Measurements from ENCODE around the gene PPP4C. TPM values are rescaled to one million over a fixed set of nuclear protein-coding genes. Genes with fewer than 3 reads are reported as not detected.

PPP4C gene
- total RNA-seq, 1 experiment from 2014 or later = 165 TPM

GRCh38 chr16:30115238-30115637, 39.4 kb downstream of the PPP4C start:
- Histone ChIP-seq H4K20me1 (ENCODE audit: insufficient read depth) (no peaks in the 10 kb centered on the region), H3K27ac (ENCODE audit: low read depth, low read length) (no peak overlapping the region), H3K79me2 (ENCODE audit: insufficient read depth, low read length) (no peaks in the 10 kb centered on the region), H3K36me3 (ENCODE audit: control insufficient read depth in 1 of 2, insufficient read depth in 2 of 2, low read length in 2 of 2) (no peaks in the 10 kb centered on the region; a peak in 1 of 4 replicates), H2AFZ (ENCODE audit: low read depth, low read length, poor library complexity, severe bottlenecking) (no peak overlapping the region), H3K27me3 (ENCODE audit: insufficient read depth, low read length) (no peaks in the 10 kb centered on the region), H3K4me1 (ENCODE audit: control insufficient read depth in 1 of 2, insufficient read depth in 2 of 2, low read length in 2 of 2) (peaks cover 15 to 39% of the 10 kb centered on the region in 2 experiments), H3K4me3 (replicated peaks in 1 of 2; ENCODE audit: low read depth in 1 of 2, low read length in 2 of 2) (no peak overlapping the region), H3K4me2 (ENCODE audit: low read length) (no peak overlapping the region), H3K9me2 (ENCODE audit: insufficient read depth) (no peaks in the 10 kb centered on the region), H3K9ac (ENCODE audit: low read length) (no peak overlapping the region), H3K9me3 (ENCODE audit: control insufficient read depth in 1 of 2, insufficient read depth in 1 of 2, low read depth in 1 of 2, low read length in 2 of 2) (no peaks in the 10 kb centered on the region)
- ChIA-PET RAD21 (ENCODE audit: low non-redundant PET in 1 of 2, low total read pairs in 2 of 2, uncharacterized antibody in 2 of 2, unreplicated experiment in 2 of 2) (no interaction called here), POLR2A (interaction anchor here (1.3 kb wide), 1 partner anchor 8 kb away, joined by 3 read pairs; the partner anchor contains the start of gene MAPK3), CTCF (no interaction called here)
- ATAC-seq (no peak), DNase-seq (ENCODE audit: low read depth, low spot score) (no peak)
- intact Hi-C loops (cut with micrococcal nuclease) = no loop called here
- no peak for TF ChIP-seq CBX3 (IDR thresholded peaks at IDR 0.05; ENCODE audit: low read depth)
- TF ChIP-seq SRF (IDR thresholded peaks at IDR 0.05; ENCODE audit: low read depth) = no peak
- TF ChIP-seq SIN3A (IDR thresholded peaks at IDR 0.05; ENCODE audit: low read depth) = no peak
- TF ChIP-seq FOSL1 (IDR thresholded peaks at IDR 0.05; ENCODE audit: low read depth) = no peak
- TF ChIP-seq ZBTB33 (IDR thresholded peaks at IDR 0.05; ENCODE audit: extremely low read depth, insufficient replicate concordance, low read length) = no peak
- BruUV-seq (replicated peaks) = no TSS peak

GRCh38 chr16:30116291-30117207, 40.8 kb downstream of the PPP4C start:
- Histone ChIP-seq H3K9me3 (ENCODE audit: control insufficient read depth in 1 of 2, insufficient read depth in 1 of 2, low read depth in 1 of 2, low read length in 2 of 2) (no peaks in the 10 kb centered on the region), H3K9me2 (ENCODE audit: insufficient read depth) (no peaks in the 10 kb centered on the region), H3K4me3 (replicated peaks in 1 of 2; ENCODE audit: low read depth in 1 of 2, low read length in 2 of 2) (no peak overlapping the region), H3K27ac (ENCODE audit: low read depth, low read length) (no peak overlapping the region), H4K20me1 (ENCODE audit: insufficient read depth) (no peaks in the 10 kb centered on the region), H2AFZ (ENCODE audit: low read depth, low read length, poor library complexity, severe bottlenecking) (no peak overlapping the region), H3K27me3 (ENCODE audit: insufficient read depth, low read length) (no peaks in the 10 kb centered on the region), H3K4me2 (ENCODE audit: low read length) (no peak overlapping the region), H3K4me1 (ENCODE audit: control insufficient read depth in 1 of 2, insufficient read depth in 2 of 2, low read length in 2 of 2) (peaks cover 17 to 35% of the 10 kb centered on the region in 2 experiments), H3K36me3 (ENCODE audit: control insufficient read depth in 1 of 2, insufficient read depth in 2 of 2, low read length in 2 of 2) (no peaks in the 10 kb centered on the region; a peak in 1 of 4 replicates), H3K9ac (ENCODE audit: low read length) (no peak overlapping the region), H3K79me2 (ENCODE audit: insufficient read depth, low read length) (no peaks in the 10 kb centered on the region)
- POLR2A ChIA-PET = no interaction called here
- ATAC-seq (no peak), DNase-seq (ENCODE audit: low read depth, low spot score) (no peak)
- TF ChIP-seq ZFX (IDR thresholded peaks at IDR 0.05) (no peak), EZH2phosphoT487 (IDR thresholded peaks at IDR 0.05; ENCODE audit: borderline replicate concordance) (no peak), RAD21 (IDR thresholded peaks at IDR 0.05; ENCODE audit: low read depth) (no peak), SRF (IDR thresholded peaks at IDR 0.05; ENCODE audit: low read depth) (no peak), EZH2 (IDR thresholded peaks at IDR 0.05) (no peak), EGR1 (IDR thresholded peaks at IDR 0.05; ENCODE audit: low read depth) (no peak), POLR2AphosphoS5 (IDR thresholded peaks at IDR 0.05; ENCODE audit: low read depth, low read length) (no peak), TCF7L2 (IDR thresholded peaks at IDR 0.05; ENCODE audit: borderline replicate concordance, extremely low read depth, insufficient read depth, insufficient read length) (no peak), YY1 (IDR thresholded peaks at IDR 0.05; ENCODE audit: extremely low read depth, insufficient replicate concordance, low read depth, low read length) (no peak), SIN3A (IDR thresholded peaks at IDR 0.05; ENCODE audit: low read depth) (no peak), ELF1 (IDR thresholded peaks at IDR 0.05; ENCODE audit: borderline replicate concordance, low read depth) (no peak)
- CTCF ChIA-PET = no interaction called here
- BruUV-seq (replicated peaks) = no TSS peak
- intact Hi-C loops (cut with micrococcal nuclease) = no loop called here
- RAD21 ChIA-PET (ENCODE audit: low non-redundant PET in 1 of 2, low total read pairs in 2 of 2, uncharacterized antibody in 2 of 2, unreplicated experiment in 2 of 2) = no interaction called here
